GM21723 (cell line): Measurements from ENCODE around the gene MYO7A.

Experiments used
- ATAC-seq: cut with Tn5 transposase; IDR thresholded peaks from one replicate; pipeline ENCODE4 v1.9.1; 2021; ENCODE audit warnings: mild to moderate bottlenecking, moderate library complexity; ENCODE audit not compliant: unreplicated experiment

MYO7A gene

DNA sequence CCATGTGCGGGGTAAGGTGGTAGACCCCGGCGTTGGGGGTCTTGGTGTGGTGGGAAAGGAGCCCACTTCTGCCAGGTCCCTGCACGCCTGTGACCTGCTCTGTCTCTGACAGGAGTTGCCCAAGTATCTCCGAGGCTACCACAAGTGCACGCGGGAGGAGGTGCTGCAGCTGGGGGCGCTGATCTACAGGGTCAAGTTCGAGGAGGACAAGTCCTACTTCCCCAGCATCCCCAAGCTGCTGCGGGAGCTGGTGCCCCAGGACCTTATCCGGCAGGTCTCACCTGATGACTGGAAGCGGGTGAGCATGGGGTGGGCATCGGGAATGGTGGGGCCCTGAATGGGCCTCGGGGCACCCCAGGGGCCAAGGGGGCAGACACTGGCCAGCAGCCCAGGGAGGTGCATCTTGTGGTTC, 83.0 kb downstream of the MYO7A start:
- no peak for ATAC-seq

GRCh38 chr11:77211594-77212251, 83.7 kb downstream of the MYO7A start:
- ATAC-seq, result no peak

GRCh38 chr11:77212314-77213007, 84.4 kb downstream of the MYO7A start:
- no peak for ATAC-seq

DNA sequence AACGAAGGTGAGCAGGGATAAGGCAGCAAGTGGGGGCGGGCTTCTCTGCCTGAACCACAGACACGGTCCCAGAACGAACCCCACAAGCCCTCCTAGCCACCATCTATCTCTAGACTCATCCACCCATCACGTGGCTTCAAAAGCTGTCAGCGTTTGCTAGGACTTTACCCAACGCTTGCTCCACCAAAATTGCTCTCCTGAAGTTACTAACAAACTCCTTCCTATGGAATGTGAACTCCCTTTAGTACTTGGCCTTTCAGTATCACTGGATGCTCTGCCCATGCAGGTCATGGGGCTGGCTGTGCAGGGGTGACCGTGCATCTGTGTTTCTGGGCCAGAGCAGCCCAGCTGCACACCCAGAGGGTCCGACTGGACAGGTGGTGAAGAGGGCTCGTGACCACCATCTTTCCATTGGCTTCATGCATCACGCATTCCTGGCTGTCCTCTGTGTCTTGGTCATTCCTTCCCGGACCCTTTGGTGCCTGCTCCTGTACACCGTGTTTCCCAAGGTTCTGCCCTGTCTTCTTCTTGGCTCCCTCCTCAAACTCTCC, 85.1 kb downstream of the MYO7A start:
- no peak for ATAC-seq

GRCh38 chr11:77213589-77214428, 85.8 kb downstream of the MYO7A start:
- no peak for ATAC-seq

DNA sequence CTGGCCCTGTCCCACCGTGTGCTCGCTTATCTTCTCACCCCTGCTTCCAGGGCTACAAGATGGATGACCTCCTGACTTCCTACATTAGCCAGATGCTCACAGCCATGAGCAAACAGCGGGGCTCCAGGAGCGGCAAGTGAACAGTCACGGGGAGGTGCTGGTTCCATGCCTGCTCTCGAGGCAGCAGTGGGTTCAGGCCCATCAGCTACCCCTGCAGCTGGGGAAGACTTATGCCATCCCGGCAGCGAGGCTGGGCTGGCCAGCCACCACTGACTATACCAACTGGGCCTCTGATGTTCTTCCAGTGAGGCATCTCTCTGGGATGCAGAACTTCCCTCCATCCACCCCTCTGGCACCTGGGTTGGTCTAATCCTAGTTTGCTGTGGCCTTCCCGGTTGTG, 86.5 kb downstream of the MYO7A start:
- no peak for ATAC-seq

DNA sequence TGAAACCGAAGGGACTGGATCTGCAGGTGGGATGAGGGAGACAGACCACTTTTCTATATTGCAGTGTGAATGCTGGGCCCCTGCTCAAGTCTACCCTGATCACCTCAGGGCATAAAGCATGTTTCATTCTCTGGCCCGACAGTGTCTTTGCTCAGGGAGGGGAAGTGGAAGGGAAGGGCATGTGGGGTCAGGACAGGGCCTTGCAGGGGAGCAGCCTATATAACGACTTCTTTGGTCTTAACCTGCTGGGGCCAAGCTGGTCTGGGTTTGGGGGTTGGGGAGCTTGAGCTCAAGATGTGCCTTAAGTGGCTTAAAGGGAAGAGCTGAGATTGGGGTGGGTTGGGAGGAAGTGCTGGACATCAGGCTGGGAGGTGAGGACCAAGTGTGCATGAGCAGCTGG, 87.1 kb downstream of the MYO7A start:
- no peak for ATAC-seq

DNA sequence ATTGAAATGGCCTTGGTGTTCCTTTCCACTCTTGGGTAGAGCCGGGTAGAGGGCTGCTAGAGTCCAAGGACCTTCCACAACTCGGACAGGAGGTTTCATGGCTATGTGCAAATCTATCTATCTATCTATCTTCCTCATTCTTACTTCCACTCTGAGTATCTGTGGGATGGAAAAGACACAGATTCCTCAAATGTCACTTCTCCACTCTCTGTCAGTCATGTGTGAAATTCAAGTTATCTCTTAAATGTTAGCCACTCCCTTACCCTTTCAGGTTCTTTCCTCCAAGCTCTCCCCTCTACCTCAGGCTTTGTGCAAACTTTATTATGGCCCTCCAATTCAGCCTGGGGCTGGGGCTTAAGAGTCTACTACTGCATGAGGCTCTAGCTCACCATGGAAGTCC, 89.1 kb downstream of the MYO7A start:
- ATAC-seq, result no peak

- no peak for ATAC-seq
Measured at GRCh38 chr11:77223797-77224196, 95.8 kb downstream of the MYO7A start.

DNA sequence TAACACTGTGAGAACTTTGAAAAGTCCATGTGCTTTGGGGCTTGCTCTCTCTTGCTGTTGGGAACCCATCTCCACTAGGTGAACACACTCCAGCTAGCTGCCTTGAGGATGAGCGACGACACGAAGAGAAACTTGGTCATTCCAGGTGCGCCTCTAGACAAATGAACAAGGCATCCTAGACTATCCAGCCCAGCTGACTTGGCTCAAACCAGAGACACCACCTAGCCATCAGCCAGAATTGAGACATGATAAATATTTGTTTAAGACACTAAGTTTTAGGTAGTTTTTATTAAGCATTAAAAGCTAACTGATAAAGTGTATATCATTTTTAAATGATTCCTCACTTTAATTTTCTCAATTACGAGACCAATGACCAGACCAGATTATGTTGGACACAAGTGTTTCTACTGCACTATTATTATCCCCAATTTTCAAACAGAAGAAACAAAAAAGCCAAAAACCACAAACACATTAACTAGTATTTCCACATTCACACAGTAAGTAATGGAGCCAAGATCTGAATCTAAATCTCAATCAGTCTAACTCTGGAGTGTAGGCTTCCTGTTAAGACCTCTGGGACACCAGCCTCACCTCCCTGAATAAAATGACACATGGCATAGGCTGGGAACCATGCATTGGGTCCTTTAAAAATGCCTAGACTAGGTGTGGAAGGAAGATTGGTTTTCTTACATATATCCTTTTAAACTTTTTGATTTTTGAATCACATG, 103.0 kb downstream of the MYO7A start:
- ATAC-seq, result no peak

DNA sequence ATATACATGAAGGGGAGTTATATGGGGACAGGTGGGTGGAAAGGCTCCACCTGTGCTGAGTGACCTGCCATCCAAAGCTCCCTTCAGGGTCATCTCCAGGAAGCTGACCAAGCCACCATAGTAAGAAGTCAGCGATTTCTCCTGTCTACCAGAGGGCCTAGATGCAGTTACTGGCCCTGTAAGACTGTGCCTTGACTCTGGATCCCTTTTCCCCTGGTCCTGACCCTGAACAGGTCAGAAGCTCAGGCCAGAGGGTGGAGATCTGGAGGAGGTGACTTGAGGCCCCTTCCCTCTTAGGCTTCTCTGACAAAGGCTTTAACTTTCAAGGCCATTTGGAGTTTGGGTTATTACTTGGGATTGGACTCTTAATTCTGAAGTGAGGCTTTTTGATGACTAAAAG, 103.8 kb downstream of the MYO7A start:
- ATAC-seq, result no peak

DNA sequence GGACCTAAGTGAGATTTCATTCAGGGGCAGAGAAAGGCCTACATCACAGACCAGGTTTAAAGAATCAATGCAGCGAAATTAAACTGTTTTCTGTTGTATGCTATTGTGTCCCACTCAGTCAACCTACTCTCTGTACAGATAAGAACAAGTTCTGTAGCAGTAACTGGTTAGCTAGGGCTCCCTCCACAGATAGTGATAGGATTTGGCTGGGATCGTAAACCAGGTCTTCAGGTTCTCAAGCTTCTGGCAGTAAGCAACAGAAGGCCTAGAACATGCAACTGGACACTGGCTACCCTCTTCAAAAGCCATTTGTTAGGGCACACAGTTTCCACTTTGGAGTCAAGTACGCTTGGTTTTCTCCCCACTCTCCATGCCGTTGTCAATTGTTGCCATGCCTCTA, 104.2 kb downstream of the MYO7A start:
- no peak for ATAC-seq

DNA sequence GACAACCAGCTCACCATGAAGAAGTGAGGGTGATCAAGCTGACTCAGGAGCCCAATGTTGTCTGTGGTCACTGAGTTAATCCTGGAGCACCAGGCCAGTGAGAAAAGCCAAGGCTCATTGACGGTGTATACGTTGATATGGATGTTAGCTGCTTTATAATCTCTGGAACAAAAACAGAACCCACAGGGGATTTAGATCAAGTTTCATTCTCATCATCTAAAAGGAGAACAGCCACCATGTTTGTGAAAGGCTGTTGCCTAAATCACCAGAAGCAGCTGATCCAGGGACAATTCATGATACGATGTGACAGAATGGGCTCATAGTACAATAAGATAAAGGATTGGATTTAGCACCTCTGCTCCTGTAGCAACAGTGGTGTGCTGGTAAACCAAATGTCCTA, 105.0 kb downstream of the MYO7A start:
- ATAC-seq, result no peak

- ATAC-seq, result no peak
Measured at GRCh38 chr11:77236901-77237300, 108.9 kb downstream of the MYO7A start.

DNA sequence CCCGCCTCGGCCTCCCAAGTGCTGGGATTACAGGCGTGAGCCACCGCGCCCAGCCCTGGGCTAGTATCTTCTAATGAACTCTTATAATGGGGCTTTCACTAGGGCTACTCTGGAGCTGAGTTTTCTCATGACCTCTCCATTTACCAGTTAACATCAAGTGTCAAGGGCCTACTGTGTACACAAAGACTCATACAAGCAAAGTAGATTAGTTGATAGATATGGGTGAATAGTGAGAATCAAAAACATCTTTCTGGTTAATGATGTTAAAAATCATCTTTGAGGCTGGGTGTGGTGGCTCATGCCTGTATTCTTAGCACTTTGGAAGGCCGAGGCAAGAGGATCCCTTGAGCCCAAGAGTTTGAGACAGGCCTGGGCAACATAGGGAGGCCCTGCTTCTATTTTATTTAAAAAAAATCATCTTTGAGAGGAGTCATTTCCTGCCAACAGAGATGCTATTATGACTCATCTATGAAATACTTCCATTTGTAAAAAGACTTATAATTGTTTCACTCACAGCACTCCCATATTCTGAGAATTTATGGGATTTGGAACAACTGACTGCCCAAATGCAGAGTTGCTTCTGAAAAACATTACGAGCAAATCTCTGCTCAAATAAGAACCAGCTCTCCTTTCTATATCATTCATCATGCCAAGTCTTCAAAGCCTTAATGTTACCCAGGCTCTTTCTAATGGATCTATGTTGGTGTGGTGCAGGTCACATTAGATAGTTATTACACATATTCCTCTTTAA, 116.4 kb downstream of the MYO7A start:
- no peak for ATAC-seq

DNA sequence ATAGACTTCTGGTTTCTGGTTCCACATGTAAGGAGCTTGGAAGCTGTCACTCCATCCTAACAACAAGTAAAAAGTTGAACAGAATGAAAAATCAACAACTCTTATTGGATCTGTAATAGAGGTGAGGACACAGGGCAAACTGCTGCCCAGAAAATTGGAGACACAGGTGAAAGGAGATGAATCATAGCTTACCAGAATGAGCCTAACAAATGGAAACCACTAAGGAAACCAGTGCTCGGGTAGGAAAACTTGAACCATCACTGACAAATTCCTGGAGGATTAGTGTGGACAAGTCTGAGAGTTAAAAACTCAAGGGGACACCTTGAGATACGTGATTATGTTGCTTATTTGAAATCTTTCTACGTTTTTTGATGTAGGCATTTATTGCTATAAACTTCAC, 121.4 kb downstream of the MYO7A start:
- ATAC-seq, result no peak

DNA sequence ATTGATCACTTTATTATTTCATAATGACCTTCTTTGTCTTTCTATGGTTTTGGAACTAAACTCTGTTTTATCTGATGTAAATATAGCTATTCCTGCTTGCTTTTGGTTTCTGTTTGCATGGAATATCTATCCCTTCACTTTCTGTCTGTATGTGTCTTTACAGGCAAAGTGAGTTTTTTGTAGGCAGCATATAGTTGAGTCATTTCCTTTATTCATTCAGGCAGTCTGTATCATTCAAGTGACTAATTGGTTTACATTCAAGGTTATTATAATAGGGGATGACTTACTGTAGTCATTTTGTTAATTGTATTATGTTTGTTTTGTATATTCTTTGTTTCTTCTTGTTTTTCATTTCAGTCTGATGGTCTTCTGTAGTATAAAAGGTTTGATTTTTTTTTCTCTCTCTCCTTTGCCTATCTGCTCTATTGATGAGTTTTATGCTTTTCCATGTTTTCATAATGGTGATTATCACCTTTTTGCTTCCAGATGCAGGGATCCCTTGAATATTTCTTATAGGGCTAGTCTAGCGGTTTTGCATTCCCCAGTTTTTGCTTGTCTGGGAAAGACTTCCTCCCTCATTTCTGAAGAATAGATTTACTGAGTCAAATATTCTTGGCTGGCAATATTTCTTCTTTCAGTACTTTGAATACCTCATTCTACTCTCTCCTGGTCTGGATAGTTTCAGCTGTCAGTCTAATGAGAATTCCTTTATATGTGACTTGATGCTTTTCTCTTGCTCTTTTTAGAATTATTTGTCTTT, 123.0 kb downstream of the MYO7A start:
- no peak for ATAC-seq

- ATAC-seq, result no peak
Measured at GRCh38 chr11:77252555-77253270, 124.7 kb downstream of the MYO7A start.

GRCh38 chr11:77253690-77254089, 125.6 kb downstream of the MYO7A start:
- ATAC-seq, result no peak
